Measurements from ENCODE around the gene MTG2.
"Not testable (repeated sequence)": the region's sequence is repeated elsewhere in the genome, so short reads cannot be mapped to it uniquely, and the experiment has no call there.

MTG2 gene

GRCh38 chr20:62146019-62146755, 36.6 kb upstream of the MTG2 start:
- no peak for DNase-seq

- DNase-seq, result no peak
Observed at GRCh38 chr20:62147125-62147524, 35.7 kb upstream of the MTG2 start.

- DNase-seq, result no peak
Observed at GRCh38 chr20:62147528-62147927, 35.3 kb upstream of the MTG2 start.

- DNase-seq, result not testable (repeated sequence)
Observed at GRCh38 chr20:62148383-62148782, 34.4 kb upstream of the MTG2 start.

- DNase-seq, result no peak
Observed at GRCh38 chr20:62148908-62149314, 33.9 kb upstream of the MTG2 start.

GRCh38 chr20:62149532-62150309, 33.1 kb upstream of the MTG2 start:
- DNase-seq, result no peak

- DNase-seq, result no peak
Observed at GRCh38 chr20:62150310-62150575, 32.6 kb upstream of the MTG2 start.

GRCh38 chr20:62151225-62151624, 31.6 kb upstream of the MTG2 start:
- DNase-seq, result no peak

GRCh38 chr20:62151835-62152364, 30.9 kb upstream of the MTG2 start:
- no peak for DNase-seq

- no peak for DNase-seq
Observed at GRCh38 chr20:62155428-62156253, 27.2 kb upstream of the MTG2 start.

GRCh38 chr20:62156254-62156556, 26.6 kb upstream of the MTG2 start:
- no peak for DNase-seq

- DNase-seq, result no peak
Observed at GRCh38 chr20:62156592-62157386, 26.0 kb upstream of the MTG2 start.

- no peak for DNase-seq
Observed at GRCh38 chr20:62157387-62158087, 25.3 kb upstream of the MTG2 start.

- no peak for DNase-seq
Observed at GRCh38 chr20:62158088-62158400, 24.8 kb upstream of the MTG2 start.

- no peak for DNase-seq
Observed at GRCh38 chr20:62158541-62158940, 24.3 kb upstream of the MTG2 start.

GRCh38 chr20:62159052-62159451, 23.8 kb upstream of the MTG2 start:
- DNase-seq, result no peak

- DNase-seq, result no peak
Observed at GRCh38 chr20:62159839-62160238, 23.0 kb upstream of the MTG2 start.

GRCh38 chr20:62160253-62160652, 22.6 kb upstream of the MTG2 start:
- no peak for DNase-seq

GRCh38 chr20:62160876-62161275, 22.0 kb upstream of the MTG2 start:
- DNase-seq, result no peak

GRCh38 chr20:62161347-62161746, 21.5 kb upstream of the MTG2 start:
- no peak for DNase-seq

GRCh38 chr20:62162765-62163484, 19.9 kb upstream of the MTG2 start:
- no peak for DNase-seq

GRCh38 chr20:62163485-62163865, 19.4 kb upstream of the MTG2 start:
- no peak for DNase-seq

Measured in NCI-H187 (cell line).